Panc1 (cell line): Measurements from ENCODE around the gene ZNF692.

Source experiments
- CTCF ChIP-seq: fragments of 450-650 bp; IDR thresholded peaks from 2 replicates; pipeline ENCODE4 v1.5.1; 2017; ENCODE audit warnings: mild to moderate bottlenecking
- TF ChIP-seq, protein P1 (sequence below), 2 experiments: IDR thresholded peaks; 2 replicates each; pipeline ENCODE4 v1.6.1; 2011 to 2012; ENCODE audit warnings: low read depth in 2 of 2, control low read depth in 1 of 2, low read length in 1 of 2, mild to moderate bottlenecking in 1 of 2, moderate library complexity in 1 of 2; ENCODE audit not compliant: insufficient read depth in 1 of 2

GRCh38 chr1:248813546-248813945, 45.3 kb downstream of the ZNF692 start:
- TF ChIP-seq CTCF = no peak
- TF ChIP-seq, protein P1, sequence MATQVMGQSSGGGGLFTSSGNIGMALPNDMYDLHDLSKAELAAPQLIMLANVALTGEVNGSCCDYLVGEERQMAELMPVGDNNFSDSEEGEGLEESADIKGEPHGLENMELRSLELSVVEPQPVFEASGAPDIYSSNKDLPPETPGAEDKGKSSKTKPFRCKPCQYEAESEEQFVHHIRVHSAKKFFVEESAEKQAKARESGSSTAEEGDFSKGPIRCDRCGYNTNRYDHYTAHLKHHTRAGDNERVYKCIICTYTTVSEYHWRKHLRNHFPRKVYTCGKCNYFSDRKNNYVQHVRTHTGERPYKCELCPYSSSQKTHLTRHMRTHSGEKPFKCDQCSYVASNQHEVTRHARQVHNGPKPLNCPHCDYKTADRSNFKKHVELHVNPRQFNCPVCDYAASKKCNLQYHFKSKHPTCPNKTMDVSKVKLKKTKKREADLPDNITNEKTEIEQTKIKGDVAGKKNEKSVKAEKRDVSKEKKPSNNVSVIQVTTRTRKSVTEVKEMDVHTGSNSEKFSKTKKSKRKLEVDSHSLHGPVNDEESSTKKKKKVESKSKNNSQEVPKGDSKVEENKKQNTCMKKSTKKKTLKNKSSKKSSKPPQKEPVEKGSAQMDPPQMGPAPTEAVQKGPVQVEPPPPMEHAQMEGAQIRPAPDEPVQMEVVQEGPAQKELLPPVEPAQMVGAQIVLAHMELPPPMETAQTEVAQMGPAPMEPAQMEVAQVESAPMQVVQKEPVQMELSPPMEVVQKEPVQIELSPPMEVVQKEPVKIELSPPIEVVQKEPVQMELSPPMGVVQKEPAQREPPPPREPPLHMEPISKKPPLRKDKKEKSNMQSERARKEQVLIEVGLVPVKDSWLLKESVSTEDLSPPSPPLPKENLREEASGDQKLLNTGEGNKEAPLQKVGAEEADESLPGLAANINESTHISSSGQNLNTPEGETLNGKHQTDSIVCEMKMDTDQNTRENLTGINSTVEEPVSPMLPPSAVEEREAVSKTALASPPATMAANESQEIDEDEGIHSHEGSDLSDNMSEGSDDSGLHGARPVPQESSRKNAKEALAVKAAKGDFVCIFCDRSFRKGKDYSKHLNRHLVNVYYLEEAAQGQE (IDR thresholded peaks at IDR 0.05; ENCODE audit: insufficient read depth in 1 of 2, low read depth in 2 of 2, low read length in 1 of 2) = no peak
